HEK293 (cell line): Measurements from ENCODE around the gene CERKL.

ENCODE experiments used
- CTCF ChIA-PET: fragments of 350-600 bp; formaldehyde crosslinking; extraction: SDS; loops from one replicate; lab custom pipeline; 2021; ENCODE audit warnings: antibody characterized with exemption; lab: Yijun Ruan, JAX
- POLR2A ChIA-PET: fragments of 300-600 bp; formaldehyde crosslinking; extraction: SDS; loops from one replicate; lab custom pipeline; 2020; ENCODE audit warnings: antibody characterized with exemption, inconsistent platforms; lab: Yijun Ruan, JAX
- H3K27ac ChIP-seq: fragments of 200-500 bp; sonication (Bioruptor generic); 2 replicates; pipeline ENCODE4 v1.5.1; 2014; ENCODE audit warnings: low read depth, low read length, control low read depth, inconsistent platforms; ENCODE audit errors: extremely low read depth
- H3K36me3 ChIP-seq, 2 experiments: fragments of 200-500 bp in 1 of 2; sonication (Bioruptor generic) in 1 of 2; 1 replicate in 1 of 2; 2 replicates in 1 of 2; pipeline ENCODE4 v1.5.1; 2014 to 2017; ENCODE audit warnings: inconsistent platforms in 2 of 2, low read length in 2 of 2; ENCODE audit not compliant: control insufficient read depth in 2 of 2, insufficient read depth in 1 of 2
- H3K4me1 ChIP-seq: fragments of 200-500 bp; sonication (Bioruptor generic); 2 replicates; pipeline ENCODE4 v1.5.1; 2014; ENCODE audit warnings: mild to moderate bottlenecking, low read length, inconsistent platforms; ENCODE audit not compliant: control insufficient read depth, insufficient read depth
- H3K4me3 ChIP-seq: 2 replicates; pipeline ENCODE4 v1.5.1; 2011; ENCODE audit warnings: low read depth, mild to moderate bottlenecking, control low read depth, low read length, moderate library complexity
- H3K9me3 ChIP-seq: fragments of 200-500 bp; sonication (Bioruptor generic); 2 replicates; pipeline ENCODE4 v1.5.1; 2014; ENCODE audit warnings: low read depth, low read length, inconsistent platforms; ENCODE audit not compliant: control insufficient read depth, insufficient read depth
- BCL11A ChIP-seq: fragments of 450-650 bp; formaldehyde crosslinking; IDR thresholded peaks from 2 replicates; pipeline ENCODE4 v1.5.1; 2016; ENCODE audit warnings: low read depth, missing biosample characterization, missing genetic modification characterization
- FEZF1 ChIP-seq: fragments of 450-650 bp; formaldehyde crosslinking; IDR thresholded peaks from 2 replicates; pipeline ENCODE4 v1.5.1; 2016; ENCODE audit warnings: missing biosample characterization, missing genetic modification characterization
- GFI1B ChIP-seq: fragments of 450-650 bp; formaldehyde crosslinking; IDR thresholded peaks from 2 replicates; pipeline ENCODE4 v1.5.1; 2016; ENCODE audit warnings: missing biosample characterization, missing genetic modification characterization
- GLI2 ChIP-seq: fragments of 450-650 bp; formaldehyde crosslinking; IDR thresholded peaks from 2 replicates; pipeline ENCODE4; 2017; ENCODE audit warnings: missing biosample characterization, missing genetic modification characterization, low read depth, borderline replicate concordance
- GLIS1 ChIP-seq: fragments of 450-650 bp; formaldehyde crosslinking; IDR thresholded peaks from 2 replicates; pipeline ENCODE4 v1.5.1; 2016; ENCODE audit warnings: missing biosample characterization, missing genetic modification characterization
- IKZF3 ChIP-seq: fragments of 450-650 bp; IDR thresholded peaks from 2 replicates; pipeline ENCODE4 v1.5.0; 2018; ENCODE audit warnings: missing biosample characterization, mild to moderate bottlenecking, missing genetic modification characterization, moderate library complexity
- KLF8 ChIP-seq: fragments of 450-650 bp; formaldehyde crosslinking; IDR thresholded peaks from 2 replicates; pipeline ENCODE4 v1.5.1; 2016; ENCODE audit warnings: missing biosample characterization, missing genetic modification characterization
- MEIS1 ChIP-seq: sonication (generic); formaldehyde crosslinking; IDR thresholded peaks from 2 replicates; pipeline ENCODE4 v1.8.1; 2022; ENCODE audit warnings: missing genetic modification reagents, mild to moderate bottlenecking, borderline replicate concordance
- OSR2 ChIP-seq: fragments of 450-650 bp; formaldehyde crosslinking; IDR thresholded peaks from 2 replicates; pipeline ENCODE4 v1.5.1; 2016; ENCODE audit warnings: missing biosample characterization, missing genetic modification characterization
- PRDM4 ChIP-seq: fragments of 450-650 bp; formaldehyde crosslinking; IDR thresholded peaks from 2 replicates; pipeline ENCODE4 v1.5.1; 2017; ENCODE audit warnings: missing biosample characterization, missing genetic modification characterization
- SALL2 ChIP-seq: fragments of 450-650 bp; formaldehyde crosslinking; IDR thresholded peaks from 2 replicates; pipeline ENCODE4 v1.5.0; 2017; ENCODE audit warnings: missing biosample characterization, mild to moderate bottlenecking, missing genetic modification characterization, borderline replicate concordance
- SP7 ChIP-seq: fragments of 450-650 bp; formaldehyde crosslinking; IDR thresholded peaks from 2 replicates; pipeline ENCODE4 v1.5.1; 2016; ENCODE audit warnings: missing biosample characterization, missing genetic modification characterization
- TRIM28 ChIP-seq: IDR thresholded peaks from 2 replicates; pipeline ENCODE4 v1.6.1; 2011; ENCODE audit warnings: low read length, control low read depth, borderline replicate concordance
- WT1 ChIP-seq: fragments of 450-650 bp; formaldehyde crosslinking; IDR thresholded peaks from 2 replicates; pipeline ENCODE4 v1.5.1; 2016; ENCODE audit warnings: missing biosample characterization, missing genetic modification characterization
- ZBTB8A ChIP-seq: fragments of 450-650 bp; formaldehyde crosslinking; IDR thresholded peaks from 2 replicates; pipeline ENCODE4 v1.5.1; 2016; ENCODE audit warnings: missing biosample characterization, missing genetic modification characterization
- ZFP37 ChIP-seq: fragments of 450-650 bp; formaldehyde crosslinking; IDR thresholded peaks from 2 replicates; pipeline ENCODE4 v1.5.1; 2016; ENCODE audit warnings: missing biosample characterization, missing genetic modification characterization
- ZIC2 ChIP-seq: fragments of 450-650 bp; formaldehyde crosslinking; IDR thresholded peaks from 2 replicates; pipeline ENCODE4 v1.5.1; 2016; ENCODE audit warnings: missing biosample characterization, missing genetic modification characterization
- ZNF132 ChIP-seq: fragments of 450-650 bp; formaldehyde crosslinking; IDR thresholded peaks from 2 replicates; pipeline ENCODE4 v1.5.1; 2017; ENCODE audit warnings: missing biosample characterization, missing genetic modification characterization, borderline replicate concordance
- ZNF140 ChIP-seq: fragments of 450-650 bp; formaldehyde crosslinking; IDR thresholded peaks from 2 replicates; pipeline ENCODE4 v1.5.1; 2016; ENCODE audit warnings: missing biosample characterization, missing genetic modification characterization
- ZNF24 ChIP-seq: fragments of 450-650 bp; formaldehyde crosslinking; IDR thresholded peaks from 2 replicates; pipeline ENCODE4 v1.5.1; 2016; ENCODE audit warnings: missing biosample characterization, missing genetic modification characterization
- ZNF416 ChIP-seq: fragments of 450-650 bp; formaldehyde crosslinking; IDR thresholded peaks from 2 replicates; pipeline ENCODE4 v1.5.1; 2016; ENCODE audit warnings: missing biosample characterization, missing genetic modification characterization
- ZNF501 ChIP-seq: fragments of 450-650 bp; formaldehyde crosslinking; IDR thresholded peaks from 2 replicates; pipeline ENCODE4 v1.5.1; 2016; ENCODE audit warnings: missing biosample characterization, missing genetic modification characterization
- ZNF555 ChIP-seq: fragments of 450-650 bp; formaldehyde crosslinking; conservative IDR thresholded peaks from 2 replicates; pipeline ENCODE4 v1.5.1; 2017; ENCODE audit warnings: missing biosample characterization, mild to moderate bottlenecking, missing genetic modification characterization, inconsistent platforms
- ZNF558 ChIP-seq: fragments of 450-650 bp; formaldehyde crosslinking; IDR thresholded peaks from 2 replicates; pipeline ENCODE4 v1.5.1; 2016; ENCODE audit warnings: missing biosample characterization, missing genetic modification characterization
- ZNF660 ChIP-seq: fragments of 450-650 bp; IDR thresholded peaks from 2 replicates; pipeline ENCODE4 v1.5.1; 2018; ENCODE audit warnings: missing biosample characterization, mild to moderate bottlenecking, missing genetic modification characterization
- ZNF843 ChIP-seq: fragments of 450-650 bp; formaldehyde crosslinking; IDR thresholded peaks from 2 replicates; pipeline ENCODE4 v1.5.1; 2016; ENCODE audit warnings: missing biosample characterization, missing genetic modification characterization
- ZXDB ChIP-seq: fragments of 450-650 bp; formaldehyde crosslinking; IDR thresholded peaks from 2 replicates; pipeline ENCODE4 v1.5.1; 2016; ENCODE audit warnings: missing biosample characterization, missing genetic modification characterization
- TF ChIP-seq, protein P1 (sequence below): fragments of 450-650 bp; formaldehyde crosslinking; IDR thresholded peaks from 2 replicates; pipeline ENCODE4 v1.5.1; 2017; ENCODE audit warnings: missing biosample characterization, missing genetic modification characterization
- TF ChIP-seq, protein P2 (sequence below): fragments of 450-650 bp; formaldehyde crosslinking; IDR thresholded peaks from 2 replicates; pipeline ENCODE4 v1.5.1; 2017; ENCODE audit warnings: missing biosample characterization, mild to moderate bottlenecking, missing genetic modification characterization, moderate library complexity
- TF ChIP-seq, protein P3 (sequence below): fragments of 450-650 bp; formaldehyde crosslinking; IDR thresholded peaks from 2 replicates; pipeline ENCODE4 v1.5.1; 2016; ENCODE audit warnings: missing biosample characterization, missing genetic modification characterization
- TF ChIP-seq, protein P4 (sequence below): fragments of 450-650 bp; formaldehyde crosslinking; IDR thresholded peaks from 2 replicates; pipeline ENCODE4 v1.5.1; 2016; ENCODE audit warnings: missing biosample characterization, missing genetic modification characterization

CERKL gene

GRCh38 chr2:181574321-181574720 is 82.6 kb downstream of the CERKL start:
- ChIA-PET CTCF (interaction anchor here (0.7 to 4.0 kb wide), 5 partner anchors 16 to 470 kb away, joined by 3 to 98 read pairs (median 3); no protein-coding TSS in a partner anchor), POLR2A (no interaction called here)
- no peak overlapping the region for H3K27ac ChIP-seq
- TF ChIP-seq SALL2 (no peak), ZNF843 (peak; percentile 87), OSR2 (tag by site-specific recombination) (peak; percentile 77), BCL11A (0 out of 2 replicates have a peak, but pooled peaks have one; percentile 32), ZBTB8A (tag by site-specific recombination) (peak; percentile 86), GLI2 (tag by site-specific recombination) (peak; percentile 28; the same call in 1 of the 2 replicates), ZFP37 (no peak), IKZF3 (tag by site-specific recombination) (peak; percentile 78), ZNF24 (tag by site-specific recombination) (peak; percentile 72; the same call in 1 of the 2 replicates), SP7 (tag by site-specific recombination) (peak; percentile 99), GLIS1 (tag by site-specific recombination) (peak; percentile 27; the same call in 1 of the 2 replicates), GFI1B (tag by site-specific recombination) (no peak), ZNF555 (tag by site-specific recombination) (no peak), ZNF660 (0 out of 2 replicates have a peak, but pooled peaks have one; percentile 40), FEZF1 (tag by site-specific recombination) (peak; percentile 86), PRDM4 (tag by site-specific recombination) (peak; percentile 76), ZXDB (tag by site-specific recombination) (peak; percentile 41; the same call in 1 of the 2 replicates), ZNF132 (no peak), ZNF416 (no peak), ZNF501 (tag by site-specific recombination) (peak; percentile 44; the same call in 1 of the 2 replicates), ZNF140 (tag by site-specific recombination) (no peak), KLF8 (tag by site-specific recombination) (0 out of 2 replicates have a peak, but pooled peaks have one; percentile 45), MEIS1 (CRISPR knock-in tag) (no peak), ZIC2 (tag by site-specific recombination) (peak; percentile 96), TRIM28 (peak; percentile 59; the same call in 1 of the 2 replicates), WT1 (tag by site-specific recombination) (peak; percentile 23; the same call in 1 of the 2 replicates), ZNF558 (peak; percentile 32; the same call in 1 of the 2 replicates)
- TF ChIP-seq, protein P1, sequence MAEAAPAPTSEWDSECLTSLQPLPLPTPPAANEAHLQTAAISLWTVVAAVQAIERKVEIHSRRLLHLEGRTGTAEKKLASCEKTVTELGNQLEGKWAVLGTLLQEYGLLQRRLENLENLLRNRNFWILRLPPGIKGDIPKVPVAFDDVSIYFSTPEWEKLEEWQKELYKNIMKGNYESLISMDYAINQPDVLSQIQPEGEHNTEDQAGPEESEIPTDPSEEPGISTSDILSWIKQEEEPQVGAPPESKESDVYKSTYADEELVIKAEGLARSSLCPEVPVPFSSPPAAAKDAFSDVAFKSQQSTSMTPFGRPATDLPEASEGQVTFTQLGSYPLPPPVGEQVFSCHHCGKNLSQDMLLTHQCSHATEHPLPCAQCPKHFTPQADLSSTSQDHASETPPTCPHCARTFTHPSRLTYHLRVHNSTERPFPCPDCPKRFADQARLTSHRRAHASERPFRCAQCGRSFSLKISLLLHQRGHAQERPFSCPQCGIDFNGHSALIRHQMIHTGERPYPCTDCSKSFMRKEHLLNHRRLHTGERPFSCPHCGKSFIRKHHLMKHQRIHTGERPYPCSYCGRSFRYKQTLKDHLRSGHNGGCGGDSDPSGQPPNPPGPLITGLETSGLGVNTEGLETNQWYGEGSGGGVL = peak; percentile 20; the same call in 1 of the 2 replicates
- TF ChIP-seq, protein P2, sequence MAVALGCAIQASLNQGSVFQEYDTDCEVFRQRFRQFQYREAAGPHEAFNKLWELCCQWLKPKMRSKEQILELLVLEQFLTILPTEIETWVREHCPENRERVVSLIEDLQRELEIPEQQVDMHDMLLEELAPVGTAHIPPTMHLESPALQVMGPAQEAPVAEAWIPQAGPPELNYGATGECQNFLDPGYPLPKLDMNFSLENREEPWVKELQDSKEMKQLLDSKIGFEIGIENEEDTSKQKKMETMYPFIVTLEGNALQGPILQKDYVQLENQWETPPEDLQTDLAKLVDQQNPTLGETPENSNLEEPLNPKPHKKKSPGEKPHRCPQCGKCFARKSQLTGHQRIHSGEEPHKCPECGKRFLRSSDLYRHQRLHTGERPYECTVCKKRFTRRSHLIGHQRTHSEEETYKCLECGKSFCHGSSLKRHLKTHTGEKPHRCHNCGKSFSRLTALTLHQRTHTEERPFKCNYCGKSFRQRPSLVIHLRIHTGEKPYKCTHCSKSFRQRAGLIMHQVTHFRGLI (tag by site-specific recombination) = peak; percentile 66
- TF ChIP-seq, protein P3, sequence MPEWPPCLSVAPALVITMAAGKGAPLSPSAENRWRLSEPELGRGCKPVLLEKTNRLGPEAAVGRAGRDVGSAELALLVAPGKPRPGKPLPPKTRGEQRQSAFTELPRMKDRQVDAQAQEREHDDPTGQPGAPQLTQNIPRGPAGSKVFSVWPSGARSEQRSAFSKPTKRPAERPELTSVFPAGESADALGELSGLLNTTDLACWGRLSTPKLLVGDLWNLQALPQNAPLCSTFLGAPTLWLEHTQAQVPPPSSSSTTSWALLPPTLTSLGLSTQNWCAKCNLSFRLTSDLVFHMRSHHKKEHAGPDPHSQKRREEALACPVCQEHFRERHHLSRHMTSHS (tag by site-specific recombination) = peak; percentile 66
- TF ChIP-seq, protein P4, sequence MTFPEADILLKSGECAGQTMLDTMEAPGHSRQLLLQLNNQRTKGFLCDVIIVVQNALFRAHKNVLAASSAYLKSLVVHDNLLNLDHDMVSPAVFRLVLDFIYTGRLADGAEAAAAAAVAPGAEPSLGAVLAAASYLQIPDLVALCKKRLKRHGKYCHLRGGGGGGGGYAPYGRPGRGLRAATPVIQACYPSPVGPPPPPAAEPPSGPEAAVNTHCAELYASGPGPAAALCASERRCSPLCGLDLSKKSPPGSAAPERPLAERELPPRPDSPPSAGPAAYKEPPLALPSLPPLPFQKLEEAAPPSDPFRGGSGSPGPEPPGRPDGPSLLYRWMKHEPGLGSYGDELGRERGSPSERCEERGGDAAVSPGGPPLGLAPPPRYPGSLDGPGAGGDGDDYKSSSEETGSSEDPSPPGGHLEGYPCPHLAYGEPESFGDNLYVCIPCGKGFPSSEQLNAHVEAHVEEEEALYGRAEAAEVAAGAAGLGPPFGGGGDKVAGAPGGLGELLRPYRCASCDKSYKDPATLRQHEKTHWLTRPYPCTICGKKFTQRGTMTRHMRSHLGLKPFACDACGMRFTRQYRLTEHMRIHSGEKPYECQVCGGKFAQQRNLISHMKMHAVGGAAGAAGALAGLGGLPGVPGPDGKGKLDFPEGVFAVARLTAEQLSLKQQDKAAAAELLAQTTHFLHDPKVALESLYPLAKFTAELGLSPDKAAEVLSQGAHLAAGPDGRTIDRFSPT (tag by site-specific recombination) = 0 out of 2 replicates have a peak, but pooled peaks have one; percentile 34

More at GRCh38 chr2:181574321-181574720, 82.6 kb downstream of the CERKL start:
- H3K9me3 ChIP-seq = no peaks in the 10 kb centered on the region
- H3K4me3 ChIP-seq = no peak overlapping the region
- peaks cover 14% of the 10 kb centered on the region for H3K4me1 ChIP-seq
- no peaks in the 10 kb centered on the region for H3K36me3 ChIP-seq
